ENCODE data around the gene TXNRD1.

The TXNRD1 gene

GRCh38 chr12:104190641-104191176, 24.9 kb upstream of the TXNRD1 start:
- DNase-seq (ENCODE audit: low read depth): no peak
- no peak for TF ChIP-seq CTCF (IDR thresholded peaks at IDR 0.05; ENCODE audit: insufficient read depth, low read depth, low read length, missing control alignments)
- no peak overlapping the region for H3K4me3 ChIP-seq (ENCODE audit: low read length)

- no peak overlapping the region for H3K4me3 ChIP-seq (ENCODE audit: low read length)
- TF ChIP-seq CTCF (IDR thresholded peaks at IDR 0.05; ENCODE audit: insufficient read depth, low read depth, low read length, missing control alignments): no peak
- no peak for DNase-seq (ENCODE audit: low read depth)
Measured at GRCh38 chr12:104197264-104197663, 18.3 kb upstream of the TXNRD1 start.

- no peak overlapping the region for H3K4me3 ChIP-seq (ENCODE audit: low read length)
- DNase-seq (ENCODE audit: low read depth): no peak
- no peak for TF ChIP-seq CTCF (IDR thresholded peaks at IDR 0.05; ENCODE audit: insufficient read depth, low read depth, low read length, missing control alignments)
Measured at GRCh38 chr12:104199964-104200363, 15.6 kb upstream of the TXNRD1 start.

- peak; percentile 96 for TF ChIP-seq CTCF (IDR thresholded peaks at IDR 0.05; ENCODE audit: insufficient read depth, low read depth, low read length, missing control alignments)
- peak; percentile 69 for DNase-seq (ENCODE audit: low read depth)
- H3K4me3 ChIP-seq (ENCODE audit: low read length): no peak overlapping the region
Measured at GRCh38 chr12:104201238-104202001, 14.2 kb upstream of the TXNRD1 start.

- DNase-seq (ENCODE audit: low read depth): no peak
Measured at GRCh38 chr12:104204690-104205480, 10.7 kb upstream of the TXNRD1 start.

More at GRCh38 chr12:104204690-104205480, 10.7 kb upstream of the TXNRD1 start:
- no peak overlapping the region for H3K4me3 ChIP-seq (ENCODE audit: low read length)
- no peak for TF ChIP-seq CTCF (IDR thresholded peaks at IDR 0.05; ENCODE audit: insufficient read depth, low read depth, low read length, missing control alignments)

Measured in epithelial cell of esophagus (primary cell).